ENCODE measurements around the gene MINAR1. TPM values are rescaled to one million over a fixed set of nuclear protein-coding genes. Genes with fewer than 3 reads are reported as not detected.

The MINAR1 gene
- total RNA-seq, 2 donors from 2014 or later, result 3.0 to 4.7 TPM

DNA sequence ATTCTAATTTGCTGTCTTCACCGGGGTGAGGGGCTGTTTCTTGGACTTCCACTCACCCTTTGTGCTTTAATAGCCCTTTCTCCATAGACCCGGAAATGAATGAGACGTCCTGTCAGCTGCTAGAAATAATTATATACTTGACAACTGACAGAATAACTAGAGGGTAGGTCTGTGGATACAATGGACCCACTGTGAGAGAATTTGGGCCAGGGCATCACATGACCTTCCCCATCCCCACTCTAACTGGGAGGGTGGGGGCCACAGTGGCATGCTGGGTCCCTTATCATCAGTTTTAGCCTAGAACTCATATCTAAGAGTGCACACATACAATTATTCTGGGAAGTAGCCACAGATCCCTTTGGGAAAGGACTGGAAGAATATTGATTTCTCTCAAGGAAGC is 25.9 kb upstream of the MINAR1 start:
- H3K36me3 ChIP-seq (replicated peaks in 1 of 2; ENCODE audit: insufficient read depth in 1 of 2, low read depth in 2 of 2), result no peaks in the 10 kb centered on the region
- no peak for TF ChIP-seq POLR2A (IDR thresholded peaks at IDR 0.05)
- TF ChIP-seq, protein P1, sequence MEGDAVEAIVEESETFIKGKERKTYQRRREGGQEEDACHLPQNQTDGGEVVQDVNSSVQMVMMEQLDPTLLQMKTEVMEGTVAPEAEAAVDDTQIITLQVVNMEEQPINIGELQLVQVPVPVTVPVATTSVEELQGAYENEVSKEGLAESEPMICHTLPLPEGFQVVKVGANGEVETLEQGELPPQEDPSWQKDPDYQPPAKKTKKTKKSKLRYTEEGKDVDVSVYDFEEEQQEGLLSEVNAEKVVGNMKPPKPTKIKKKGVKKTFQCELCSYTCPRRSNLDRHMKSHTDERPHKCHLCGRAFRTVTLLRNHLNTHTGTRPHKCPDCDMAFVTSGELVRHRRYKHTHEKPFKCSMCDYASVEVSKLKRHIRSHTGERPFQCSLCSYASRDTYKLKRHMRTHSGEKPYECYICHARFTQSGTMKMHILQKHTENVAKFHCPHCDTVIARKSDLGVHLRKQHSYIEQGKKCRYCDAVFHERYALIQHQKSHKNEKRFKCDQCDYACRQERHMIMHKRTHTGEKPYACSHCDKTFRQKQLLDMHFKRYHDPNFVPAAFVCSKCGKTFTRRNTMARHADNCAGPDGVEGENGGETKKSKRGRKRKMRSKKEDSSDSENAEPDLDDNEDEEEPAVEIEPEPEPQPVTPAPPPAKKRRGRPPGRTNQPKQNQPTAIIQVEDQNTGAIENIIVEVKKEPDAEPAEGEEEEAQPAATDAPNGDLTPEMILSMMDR (IDR thresholded peaks at IDR 0.05), result no peak
- H3K27me3 ChIP-seq, result no peaks in the 10 kb centered on the region
- H3K9me3 ChIP-seq, result no peaks in the 10 kb centered on the region
- H3K4me1 ChIP-seq, result no peaks in the 10 kb centered on the region
- H3K27ac ChIP-seq, result no peak overlapping the region
- DNase-seq, result no peak
- intact Hi-C loops (cut with DNase I), result no loop called here
- WGBS, 2 donors, result 48 to 51% methylated on average over 3 of the region's 3 CpGs
- no peak overlapping the region for H3K4me3 ChIP-seq
- ATAC-seq, result no peak

DNA sequence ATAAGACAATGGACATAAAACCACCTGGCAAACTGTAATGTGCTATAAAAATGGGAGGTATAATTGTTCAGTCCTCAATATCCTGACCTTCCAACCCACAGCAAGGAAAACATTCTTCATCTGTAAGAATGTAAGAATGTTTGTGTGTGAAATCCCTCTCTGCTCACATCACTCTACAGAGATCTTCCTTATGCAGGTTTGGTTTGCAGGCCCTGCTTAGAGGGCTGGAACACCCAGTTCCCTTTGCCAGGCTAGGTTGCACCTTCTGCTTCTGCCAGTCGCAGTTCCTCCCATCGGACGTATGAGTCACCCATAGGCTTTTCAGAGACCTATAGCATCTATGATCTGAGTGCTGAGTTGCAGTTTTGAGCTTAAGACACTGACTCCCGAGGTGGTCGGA is 24.1 kb upstream of the MINAR1 start:
- WGBS, 2 donors, result 73 to 84% methylated on average over 4 to 5 of the region's 5 CpGs
- no peak for DNase-seq

DNA sequence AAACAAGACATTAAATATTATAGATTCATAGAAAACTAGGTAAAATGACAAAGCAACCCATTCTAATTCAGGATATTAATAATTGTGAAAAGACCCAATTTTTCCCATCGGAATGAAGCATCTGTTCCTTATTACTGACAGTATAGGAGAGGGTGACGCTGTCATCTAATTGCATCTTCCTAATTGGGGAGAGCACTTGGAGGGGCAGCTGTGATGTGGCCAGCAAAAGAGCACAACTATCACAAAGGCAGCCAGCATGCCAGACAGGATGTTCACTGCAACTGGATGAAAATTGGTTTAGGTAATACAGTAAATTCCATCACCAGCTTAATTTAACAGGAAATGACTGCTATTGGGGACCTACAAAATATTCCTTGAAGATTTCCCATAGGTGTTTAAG is 21.9 kb upstream of the MINAR1 start:
- TF ChIP-seq POLR2A (IDR thresholded peaks at IDR 0.05), result no peak
- TF ChIP-seq, protein P1 (IDR thresholded peaks at IDR 0.05), result no peak
- no peak overlapping the region for H3K4me3 ChIP-seq
- H3K9me3 ChIP-seq, result no peaks in the 10 kb centered on the region
- no peaks in the 10 kb centered on the region for H3K27me3 ChIP-seq
- WGBS, 2 donors, result 95 to 96% methylated on average over 2 of the region's 2 CpGs
- no peaks in the 10 kb centered on the region for H3K36me3 ChIP-seq (replicated peaks in 1 of 2; ENCODE audit: insufficient read depth in 1 of 2, low read depth in 2 of 2)
- H3K4me1 ChIP-seq, result no peaks in the 10 kb centered on the region
- intact Hi-C loops (cut with DNase I), result no loop called here
- DNase-seq, result no peak
- ATAC-seq, result no peak
- no peak overlapping the region for H3K27ac ChIP-seq

More for the DNA sequence above, 24.1 kb upstream of the MINAR1 start:
- Histone ChIP-seq H3K27me3 (no peaks in the 10 kb centered on the region), H3K9me3 (no peaks in the 10 kb centered on the region), H3K36me3 (replicated peaks in 1 of 2; ENCODE audit: insufficient read depth in 1 of 2, low read depth in 2 of 2) (no peaks in the 10 kb centered on the region), H3K4me1 (no peaks in the 10 kb centered on the region), H3K4me3 (no peak overlapping the region), H3K27ac (no peak overlapping the region)
- intact Hi-C loops (cut with DNase I), result no loop called here
- TF ChIP-seq, protein P1 (IDR thresholded peaks at IDR 0.05), result no peak
- no peak for TF ChIP-seq POLR2A (IDR thresholded peaks at IDR 0.05)
- no peak for ATAC-seq

DNA sequence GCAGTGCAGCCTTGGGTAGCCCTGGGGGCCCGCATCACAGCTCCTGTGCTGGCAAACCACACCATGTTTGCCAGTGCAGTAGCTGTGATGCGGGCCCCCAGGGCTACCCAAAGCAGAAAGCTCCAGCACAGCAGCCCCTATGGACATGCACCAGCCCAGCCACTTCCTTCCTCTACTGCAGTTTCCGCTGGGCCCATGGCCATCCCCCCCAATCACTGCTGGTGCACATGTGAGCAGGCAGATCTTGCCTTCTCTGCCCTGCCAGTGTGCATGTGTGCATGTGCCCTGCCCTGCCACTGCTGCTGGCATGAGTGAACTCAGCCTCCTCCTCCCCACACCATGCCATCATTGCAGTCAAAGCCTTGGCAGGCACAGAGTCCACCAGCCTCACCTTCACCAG is 20.1 kb upstream of the MINAR1 start:
- TF ChIP-seq POLR2A (IDR thresholded peaks at IDR 0.05), result no peak
- TF ChIP-seq, protein P1 (IDR thresholded peaks at IDR 0.05), result no peak
- intact Hi-C loops (cut with DNase I), result no loop called here
- no peaks in the 10 kb centered on the region for H3K27me3 ChIP-seq

DNA sequence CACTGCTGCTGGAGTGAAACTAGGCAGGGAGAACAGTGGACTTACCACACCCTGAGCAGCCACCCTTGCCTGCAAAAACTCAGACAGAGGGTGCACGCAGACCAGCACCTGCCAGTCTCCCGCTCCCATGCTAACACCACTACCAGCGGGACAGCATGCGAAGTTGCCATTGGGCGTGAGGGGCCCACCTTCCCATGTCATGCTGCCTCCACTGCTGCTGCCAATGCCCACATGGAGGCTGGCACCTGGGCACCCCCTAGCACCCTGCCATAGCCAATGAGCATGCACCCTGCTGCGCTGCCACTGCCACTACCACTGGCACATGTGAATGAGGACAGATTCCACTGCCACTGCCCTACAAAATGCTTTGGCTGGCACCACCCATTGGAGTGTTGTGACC is 19.7 kb upstream of the MINAR1 start:
- intact Hi-C loops (cut with DNase I), result no loop called here
- no peaks in the 10 kb centered on the region for H3K4me1 ChIP-seq
- DNase-seq (no peak), ATAC-seq (no peak)
- TF ChIP-seq, protein P1 (IDR thresholded peaks at IDR 0.05), result no peak
- no peak for TF ChIP-seq POLR2A (IDR thresholded peaks at IDR 0.05)
- no peaks in the 10 kb centered on the region for H3K27me3 ChIP-seq
- no peak overlapping the region for H3K4me3 ChIP-seq
- H3K9me3 ChIP-seq, result no peaks in the 10 kb centered on the region
- no peak overlapping the region for H3K27ac ChIP-seq
- no peaks in the 10 kb centered on the region for H3K36me3 ChIP-seq (replicated peaks in 1 of 2; ENCODE audit: insufficient read depth in 1 of 2, low read depth in 2 of 2)
- 99 to 100% methylated on average over 1 to 5 of the region's 6 CpGs for whole genome bisulfite sequencing, 2 donors

More for the DNA sequence above, 20.1 kb upstream of the MINAR1 start:
- Histone ChIP-seq H3K36me3 (replicated peaks in 1 of 2; ENCODE audit: insufficient read depth in 1 of 2, low read depth in 2 of 2) (no peaks in the 10 kb centered on the region), H3K27ac (no peak overlapping the region), H3K4me3 (no peak overlapping the region), H3K4me1 (no peaks in the 10 kb centered on the region), H3K9me3 (no peaks in the 10 kb centered on the region)
- no peak for ATAC-seq
- no peak for DNase-seq
- 92% methylated on average over 3 of the region's 3 CpGs; no CpG with 5 or more reads in 1 of the 2 donors for WGBS, 2 donors
